Lower leg skin (tissue), 4 donors: ENCODE results near the gene GET3. TPM values are rescaled to one million over a fixed set of nuclear protein-coding genes. Genes with fewer than 3 reads are reported as not detected.
"Not testable (repeated sequence)": the region's sequence is repeated elsewhere in the genome, so short reads cannot be mapped to it uniquely, and the experiment has no call there.

Experiments
- DNase-seq, 2 donors: peaks; one replicate each; pipeline ENCODE4 v3.0.0-alpha.2; 2019; ENCODE audit warnings: low spot score in 2 of 2
- H3K4me3 ChIP-seq: fragments of 200-600 bp; sonication (generic); 2 replicates; pipeline ENCODE4 v1.5.1; 2017; ENCODE audit warnings: mild to moderate bottlenecking, low read depth; ENCODE audit not compliant: poor library complexity, severe bottlenecking
- CTCF ChIP-seq, 3 donors: fragments of 450-650 bp; IDR thresholded peaks; one replicate each; pipeline ENCODE4 v1.5.1; 2016; ENCODE audit warnings: antibody characterized with exemption in 3 of 3, mild to moderate bottlenecking in 3 of 3, moderate library complexity in 2 of 3
- POLR2A ChIP-seq, 2 donors: fragments of 450-650 bp; IDR thresholded peaks; one replicate each; pipeline ENCODE4 v1.6.1; 2016 to 2017; ENCODE audit warnings: antibody characterized with exemption in 2 of 2, mild to moderate bottlenecking in 1 of 2, moderate library complexity in 1 of 2
- WGBS, 2 donors: methylation state at CpG; one replicate each; pipeline ENCODE4 v1.1.5; 2018; 5-methylcytosine and 5-hydroxymethylcytosine counted together
- intact Hi-C: fragments of 100-400 bp; cut with DNase I; formaldehyde crosslinking; loops from one replicate; pipeline ENCODE4 v1.15.0; 2023; ENCODE audit warnings: low total_unique reads
- total RNA-seq, 4 donors: library from RNA; depleted of rRNA; stranded (reverse); fragments of >200 nt; gene quantifications; one replicate each; pipeline ENCODE4 v1.1.0, GENCODE V29; 2016

The GET3 gene
- total RNA-seq, 4 donors from 2014 or later = 43.2 to 63.2 (median 53.4) TPM

GRCh38 chr19:12708641-12709040, 28.7 kb upstream of the GET3 start:
- WGBS, 2 donors = 92 to 95% methylated on average over 8 of the region's 8 CpGs
- no peak for DNase-seq
- intact Hi-C loops = no loop called here

GRCh38 chr19:12711187-12711586, 26.1 kb upstream of the GET3 start:
- no peak for TF ChIP-seq CTCF (IDR thresholded peaks at IDR 0.05)
- TF ChIP-seq POLR2A (IDR thresholded peaks at IDR 0.05) = no peak
- no peak for DNase-seq
- 94 to 96% methylated on average over 17 of the region's 17 CpGs for WGBS, 2 donors
- H3K4me3 ChIP-seq = no peak overlapping the region
- intact Hi-C loops = no loop called here

More at GRCh38 chr19:12708641-12709040, 28.7 kb upstream of the GET3 start:
- TF ChIP-seq POLR2A (IDR thresholded peaks at IDR 0.05) (no peak), CTCF (IDR thresholded peaks at IDR 0.05) (no peak)
- H3K4me3 ChIP-seq = no peak overlapping the region

- DNase-seq, H3K4me3 ChIP-seq, intact Hi-C loops: not testable (repeated sequence)
- 59 to 62% methylated on average over 7 to 12 of the region's 14 CpGs for WGBS, 2 donors
Measured at GRCh38 chr19:12712077-12712476, 25.2 kb upstream of the GET3 start.

- DNase-seq, H3K4me3 ChIP-seq, intact Hi-C loops: not testable (repeated sequence)
- 91 to 92% methylated on average over 9 of the region's 9 CpGs for WGBS, 2 donors
Measured at GRCh38 chr19:12713304-12713703, 24.0 kb upstream of the GET3 start.

- 89 to 92% methylated on average over 11 to 15 of the region's 15 CpGs for WGBS, 2 donors
- intact Hi-C loops = no loop called here
Measured at GRCh38 chr19:12715102-12715501, 22.2 kb upstream of the GET3 start.

GRCh38 chr19:12715929-12716328, 21.4 kb upstream of the GET3 start:
- no peak for TF ChIP-seq POLR2A (IDR thresholded peaks at IDR 0.05)
- intact Hi-C loops = loop anchor here (2.0 kb wide), 1 partner anchor 41 kb away; no protein-coding TSS in a partner anchor
- no peak overlapping the region for H3K4me3 ChIP-seq
- 94 to 96% methylated on average over 3 of the region's 3 CpGs for WGBS, 2 donors
- DNase-seq = no peak

More at GRCh38 chr19:12715102-12715501, 22.2 kb upstream of the GET3 start:
- no peak for TF ChIP-seq POLR2A (IDR thresholded peaks at IDR 0.05)
- TF ChIP-seq CTCF (IDR thresholded peaks at IDR 0.05) = no peak
- H3K4me3 ChIP-seq = no peak overlapping the region
- DNase-seq = no peak

GRCh38 chr19:12720296-12720695, 17.0 kb upstream of the GET3 start:
- intact Hi-C loops = no loop called here
- TF ChIP-seq POLR2A (IDR thresholded peaks at IDR 0.05) = no peak
- no peak for TF ChIP-seq CTCF (IDR thresholded peaks at IDR 0.05)
- 89 to 90% methylated on average over 10 of the region's 10 CpGs for WGBS, 2 donors
- no peak overlapping the region for H3K4me3 ChIP-seq
- no peak for DNase-seq
